NCI-H345 treated with DMSO at 0.1 percent for 48 hours (cell line): Measurements from ENCODE around the gene NUBP2.
A peak's percentile ranks its signal among the peaks of the same experiment; 100 is the strongest.

Experiments used
- DNase-seq: peaks from one replicate; lab custom pipeline; 2025; ENCODE audit not compliant: unreplicated experiment; lab: John Stamatoyannopoulos, UW

The NUBP2 gene

GRCh38 chr16:1771864-1772361 lies 10.8 kb upstream of the NUBP2 start:
- no peak for DNase-seq

- no peak for DNase-seq
Measured at GRCh38 chr16:1772362-1772907, 10.3 kb upstream of the NUBP2 start, which contains the start of gene EME2. Gene EME2, plus strand, starts transcription at chr16:1772810. Its CDS starts 418 bp downstream, at chr16:1773228.

GRCh38 chr16:1772908-1773702 lies 9.7 kb upstream of the NUBP2 start, which contains the start of gene MRPS34:
Gene MRPS34, minus strand, starts transcription at chr16:1773134. Its CDS starts 15 bp downstream, at chr16:1773119.
- DNase-seq, result peak; percentile 72

GRCh38 chr16:1773703-1774447 lies 8.9 kb upstream of the NUBP2 start:
- DNase-seq, result no peak

- no peak for DNase-seq
Measured at GRCh38 chr16:1774448-1774780, 8.3 kb upstream of the NUBP2 start.

GRCh38 chr16:1775006-1775845 lies 7.5 kb upstream of the NUBP2 start:
- no peak for DNase-seq

- DNase-seq, result no peak
Measured at GRCh38 chr16:1775846-1776671, 6.7 kb upstream of the NUBP2 start.

GRCh38 chr16:1776672-1776955 lies 6.1 kb upstream of the NUBP2 start:
- no peak for DNase-seq

- no peak for DNase-seq
Measured at GRCh38 chr16:1776991-1777374, 5.8 kb upstream of the NUBP2 start.

- no peak for DNase-seq
Measured at GRCh38 chr16:1777375-1778199, 5.2 kb upstream of the NUBP2 start.

GRCh38 chr16:1778200-1779179 lies 4.3 kb upstream of the NUBP2 start:
- no peak for DNase-seq

- no peak for DNase-seq
Measured at GRCh38 chr16:1779234-1779701, 3.5 kb upstream of the NUBP2 start.

GRCh38 chr16:1779741-1780676 lies 2.8 kb upstream of the NUBP2 start:
- no peak for DNase-seq

GRCh38 chr16:1780677-1781072 lies 2.1 kb upstream of the NUBP2 start:
- no peak for DNase-seq

- DNase-seq, result no peak
Measured at GRCh38 chr16:1781254-1781653, 1.5 kb upstream of the NUBP2 start.

- no peak for DNase-seq
Measured at GRCh38 chr16:1781758-1782407, 877 bp upstream of the NUBP2 start.
